DOHH2 (cell line): ENCODE results near the gene CARHSP1.
"Not testable (repeated sequence)": the region's sequence is repeated elsewhere in the genome, so short reads cannot be mapped to it uniquely, and the experiment has no call there.

ENCODE experiments used
- H3F3A ChIP-seq: fragments of 200-600 bp; sonication (generic), shearing (Covaris generic); 2 replicates; pipeline ENCODE4 v1.6.0; 2016; ENCODE audit warnings: antibody characterized with exemption, mild to moderate bottlenecking; ENCODE audit not compliant: control insufficient read depth, insufficient read depth
- H3K27ac ChIP-seq: fragments of 200-600 bp; sonication (generic); 2 replicates; pipeline ENCODE4 v1.5.1; 2014; ENCODE audit warnings: low read depth, mild to moderate bottlenecking, low read length, moderate library complexity
- H3K27me3 ChIP-seq: fragments of 200-600 bp; sonication (generic); 2 replicates; pipeline ENCODE4 v1.6.1; 2014; ENCODE audit warnings: mild to moderate bottlenecking, low read length, mixed read lengths; ENCODE audit not compliant: control insufficient read depth
- H3K36me3 ChIP-seq: fragments of 200-600 bp; sonication (generic); 2 replicates; pipeline ENCODE4 v1.6.1; 2014; ENCODE audit warnings: mild to moderate bottlenecking, low read length, moderate library complexity, mixed read lengths; ENCODE audit not compliant: control insufficient read depth
- H3K4me1 ChIP-seq: fragments of 200-600 bp; sonication (generic); 2 replicates; pipeline ENCODE4 v1.6.1; 2014; ENCODE audit warnings: mild to moderate bottlenecking, low read length, mixed read lengths; ENCODE audit not compliant: control insufficient read depth
- H3K4me2 ChIP-seq: fragments of 200-600 bp; sonication (generic); 2 replicates; pipeline ENCODE4 v1.6.0; 2014; ENCODE audit warnings: mild to moderate bottlenecking, low read length, moderate library complexity
- H3K4me3 ChIP-seq: fragments of 200-600 bp; sonication (generic); 2 replicates; pipeline ENCODE4 v1.5.1; 2014; ENCODE audit warnings: mild to moderate bottlenecking, low read length, mixed read lengths
- H3K79me2 ChIP-seq: fragments of 200-600 bp; sonication (generic); 2 replicates; pipeline ENCODE4 v1.6.1; 2014; ENCODE audit warnings: mild to moderate bottlenecking, low read length, mixed read lengths; ENCODE audit not compliant: control insufficient read depth
- H3K9me2 ChIP-seq: fragments of 200-600 bp; sonication (generic); replicated peaks from 2 replicates; pipeline ENCODE4 v1.6.1; 2014; ENCODE audit warnings: mild to moderate bottlenecking, low read length, mixed read lengths; ENCODE audit not compliant: control insufficient read depth
- H3K9me3 ChIP-seq: fragments of 200-600 bp; sonication (generic); 2 replicates; pipeline ENCODE4 v1.6.1; 2014; ENCODE audit warnings: antibody characterized with exemption, low read length, mixed read lengths; ENCODE audit not compliant: control insufficient read depth, insufficient read depth
- H4K20me1 ChIP-seq: fragments of 200-600 bp; sonication (generic); 2 replicates; pipeline ENCODE4 v1.6.0; 2014; ENCODE audit warnings: low read depth, mild to moderate bottlenecking, antibody characterized with exemption, low read length, moderate library complexity; ENCODE audit not compliant: control insufficient read depth, insufficient read depth
- CTCF ChIP-seq: fragments of 200-600 bp; sonication (generic); IDR thresholded peaks from one replicate; pipeline ENCODE4 v1.5.1; 2014; ENCODE audit warnings: antibody characterized with exemption, mild to moderate bottlenecking, low read depth, low read length; ENCODE audit not compliant: poor library complexity, severe bottlenecking
- EZH2phosphoT487 ChIP-seq: fragments of 200-600 bp; sonication (generic); IDR thresholded peaks from 2 replicates; pipeline ENCODE4 v1.6.1; 2017; ENCODE audit warnings: borderline replicate concordance, mild to moderate bottlenecking, antibody characterized with exemption, low read length, moderate library complexity, mixed read lengths

CARHSP1 gene

DNA sequence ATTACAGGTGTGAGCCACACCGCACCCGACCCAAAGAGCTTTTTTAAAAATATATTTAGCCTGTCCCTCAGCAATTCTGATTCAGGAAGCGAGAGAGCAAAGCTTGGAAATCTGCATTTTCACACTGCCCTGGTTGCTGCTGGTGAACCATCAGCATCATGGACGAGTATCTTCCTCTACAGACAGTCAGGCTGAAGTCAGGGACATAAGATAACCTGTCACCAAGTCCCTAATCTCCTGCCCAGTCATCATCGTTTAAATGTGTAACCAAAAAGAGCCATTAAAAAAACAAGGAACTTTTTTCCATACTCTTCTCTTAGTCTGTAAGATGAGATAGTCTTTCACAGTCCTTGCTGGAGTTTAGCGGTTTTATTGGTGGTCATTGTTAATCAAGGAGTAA, 64.5 kb downstream of the CARHSP1 start:
- Histone ChIP-seq H3K4me1 (peaks cover 11% of the 10 kb centered on the region), H3K36me3 (peaks cover 90% of the 10 kb centered on the region), H4K20me1 (peaks cover 13% of the 10 kb centered on the region; the same call in 1 of the 2 replicates), H3F3A (no peaks in the 10 kb centered on the region), H3K27me3 (no peaks in the 10 kb centered on the region), H3K79me2 (peaks cover 76% of the 10 kb centered on the region), H3K4me2 (no peak overlapping the region), H3K9me3 (no peaks in the 10 kb centered on the region), H3K27ac (no peak overlapping the region), H3K4me3 (no peak overlapping the region), H3K9me2 (no peaks in the 10 kb centered on the region)
- no peak for TF ChIP-seq EZH2phosphoT487
- no peak for TF ChIP-seq CTCF

DNA sequence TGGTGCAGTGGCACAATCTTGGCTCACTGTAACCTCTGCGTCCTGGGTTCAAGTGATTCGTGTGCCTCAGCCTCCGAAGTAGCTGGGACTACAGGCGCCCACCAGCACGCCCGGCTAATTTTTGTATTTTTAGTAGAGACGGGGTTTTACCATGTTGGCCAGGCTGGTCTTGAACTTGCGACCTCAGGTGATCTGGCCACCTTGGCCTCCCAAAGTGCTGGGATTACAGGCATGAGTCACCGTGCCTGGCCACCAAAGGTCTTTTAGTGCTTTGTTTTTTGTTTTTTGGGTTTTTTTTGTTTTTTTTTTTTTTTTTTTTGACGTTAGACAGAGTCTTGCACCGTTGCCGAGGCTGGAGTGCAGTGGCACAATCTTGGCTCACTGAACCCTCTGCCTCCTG, 65.1 kb downstream of the CARHSP1 start:
- Histone ChIP-seq H3K4me1 (peaks cover 17% of the 10 kb centered on the region), H4K20me1 (peaks cover 19% of the 10 kb centered on the region; the same call in 1 of the 2 replicates), H3K36me3 (peaks cover 90% of the 10 kb centered on the region), H3K79me2 (peaks cover 77% of the 10 kb centered on the region)
- not testable (repeated sequence) for H3K4me2 ChIP-seq, H3K9me3 ChIP-seq, H3K27ac ChIP-seq, H3K9me2 ChIP-seq, H3K4me3 ChIP-seq, H3K27me3 ChIP-seq, H3F3A ChIP-seq
